ENCODE data around the gene CHN1.
A peak's percentile ranks its signal among the peaks of the same experiment; 100 is the strongest.

Gene CHN1

GRCh38 chr2:175004980-175005732, at the start of gene CHN1:
Gene CHN1 (minus strand): TSS chr2:175005381. CDS start chr2:175004912, 469 bp downstream.
- no peak for DNase-seq (ENCODE audit: low read depth)
- H3K4me3 ChIP-seq (ENCODE audit: low read depth, low read length) = peak within 1 kb of the TSS; percentile 45
- no peak for TF ChIP-seq CTCF (IDR thresholded peaks at IDR 0.05; ENCODE audit: control insufficient read depth, extremely low read depth, insufficient read depth)

GRCh38 chr2:175054340-175054739, 49.2 kb upstream of the CHN1 start:
- no peak overlapping the region for H3K4me3 ChIP-seq (ENCODE audit: low read depth, low read length)
- no peak for TF ChIP-seq CTCF (IDR thresholded peaks at IDR 0.05; ENCODE audit: control insufficient read depth, extremely low read depth, insufficient read depth)
- no peak for DNase-seq (ENCODE audit: low read depth)

GRCh38 chr2:175049661-175050060, 44.5 kb upstream of the CHN1 start:
- no peak overlapping the region for H3K4me3 ChIP-seq (ENCODE audit: low read depth, low read length)
- TF ChIP-seq CTCF (IDR thresholded peaks at IDR 0.05; ENCODE audit: control insufficient read depth, extremely low read depth, insufficient read depth) = no peak
- DNase-seq (ENCODE audit: low read depth) = no peak

- no peak for TF ChIP-seq CTCF (IDR thresholded peaks at IDR 0.05; ENCODE audit: control insufficient read depth, extremely low read depth, insufficient read depth)
- DNase-seq (ENCODE audit: low read depth) = no peak
- H3K4me3 ChIP-seq (ENCODE audit: low read depth, low read length) = no peak overlapping the region
Observed at GRCh38 chr2:175048275-175048674, 43.1 kb upstream of the CHN1 start.

- no peak overlapping the region for H3K4me3 ChIP-seq (ENCODE audit: low read depth, low read length)
- no peak for TF ChIP-seq CTCF (IDR thresholded peaks at IDR 0.05; ENCODE audit: control insufficient read depth, extremely low read depth, insufficient read depth)
- no peak for DNase-seq (ENCODE audit: low read depth)
Observed at GRCh38 chr2:175039490-175039889, 34.3 kb upstream of the CHN1 start.

- no peak for TF ChIP-seq CTCF (IDR thresholded peaks at IDR 0.05; ENCODE audit: control insufficient read depth, extremely low read depth, insufficient read depth)
- H3K4me3 ChIP-seq (ENCODE audit: low read depth, low read length) = no peak overlapping the region
- DNase-seq (ENCODE audit: low read depth) = no peak
Observed at GRCh38 chr2:175039031-175039430, 33.9 kb upstream of the CHN1 start.

GRCh38 chr2:175037941-175038340, 32.8 kb upstream of the CHN1 start:
- DNase-seq (ENCODE audit: low read depth) = no peak
- no peak overlapping the region for H3K4me3 ChIP-seq (ENCODE audit: low read depth, low read length)
- no peak for TF ChIP-seq CTCF (IDR thresholded peaks at IDR 0.05; ENCODE audit: control insufficient read depth, extremely low read depth, insufficient read depth)
